ENCODE measurements around the gene ATP8B1. TPM values are rescaled to one million over a fixed set of nuclear protein-coding genes. Genes with fewer than 3 reads are reported as not detected.
A peak's percentile ranks its signal among the peaks of the same experiment; 100 is the strongest.
"Not testable (repeated sequence)": the region's sequence is repeated elsewhere in the genome, so short reads cannot be mapped to it uniquely, and the experiment has no call there.

The ATP8B1 gene
- total RNA-seq, 2 experiments from 2014 or later = not detected

- peaks cover 0 to 15% of the 10 kb centered on the region in 2 experiments for H3K9me3 ChIP-seq (ENCODE audit: control insufficient read depth in 1 of 2, insufficient read depth in 1 of 2, low read length in 2 of 2)
- no peaks in the 10 kb centered on the region for H3K27me3 ChIP-seq (ENCODE audit: control insufficient read depth in 1 of 2, insufficient read depth in 2 of 2, low read length in 2 of 2)
- Mint-ChIP-seq H3K27ac (no peak overlapping the region), H3K27me3 (no peaks in the 10 kb centered on the region), H3K4me3 (no peak overlapping the region), H3K9me3 (peaks cover 8% of the 10 kb centered on the region), H3K4me1 (ENCODE audit: low read depth) (no peaks in the 10 kb centered on the region), H3K36me3 (ENCODE audit: low read depth) (peaks cover 42% of the 10 kb centered on the region)
- no peaks in the 10 kb centered on the region for H3K36me3 ChIP-seq (ENCODE audit: insufficient read depth, low read length)
- no peak overlapping the region for H3K27ac ChIP-seq (ENCODE audit: low read depth in 1 of 2, low read length in 2 of 2)
- DNase-seq (no peak), ATAC-seq (ENCODE audit: poor library complexity) (no peak)
- H3K4me3 ChIP-seq (ENCODE audit: low read length) = no peak overlapping the region
- no peak for TF ChIP-seq CTCF (IDR thresholded peaks at IDR 0.05)
- intact Hi-C loops (cut with DNase I, micrococcal nuclease) = no loop called here
- CTCF ChIA-PET = no interaction called here
- H3K4me1 ChIP-seq (ENCODE audit: insufficient read depth, low read length) = no peaks in the 10 kb centered on the region
- POLR2A ChIA-PET = no interaction called here
Observed at GRCh38 chr18:57738078-57738477, 65.0 kb downstream of the ATP8B1 start.

- Mint-ChIP-seq H3K27me3 (no peaks in the 10 kb centered on the region), H3K36me3 (ENCODE audit: low read depth) (peaks cover 45% of the 10 kb centered on the region), H3K4me1 (ENCODE audit: low read depth) (no peaks in the 10 kb centered on the region), H3K4me3 (no peak overlapping the region), H3K27ac (no peak overlapping the region), H3K9me3 (peaks cover 11% of the 10 kb centered on the region)
- peak in 2 of 14 experiments; percentile 46 to 62 for DNase-seq
- no peak for ATAC-seq (ENCODE audit: poor library complexity)
- POLR2A ChIA-PET = no interaction called here
- H3K9me3 ChIP-seq (ENCODE audit: control insufficient read depth in 1 of 2, insufficient read depth in 1 of 2, low read length in 2 of 2) = peaks cover 0 to 16% of the 10 kb centered on the region in 2 experiments
- no peaks in the 10 kb centered on the region for H3K4me1 ChIP-seq (ENCODE audit: insufficient read depth, low read length)
- H3K36me3 ChIP-seq (ENCODE audit: insufficient read depth, low read length) = no peaks in the 10 kb centered on the region
- H3K4me3 ChIP-seq (ENCODE audit: low read length) = no peak overlapping the region
- intact Hi-C loops (cut with DNase I, micrococcal nuclease) = no loop called here
- CTCF ChIA-PET = no interaction called here
- TF ChIP-seq CTCF (IDR thresholded peaks at IDR 0.05) = no peak
- no peak overlapping the region for H3K27ac ChIP-seq (ENCODE audit: low read depth in 1 of 2, low read length in 2 of 2)
- no peaks in the 10 kb centered on the region for H3K27me3 ChIP-seq (ENCODE audit: control insufficient read depth in 1 of 2, insufficient read depth in 2 of 2, low read length in 2 of 2)
Observed at GRCh38 chr18:57737400-57738060, 65.6 kb downstream of the ATP8B1 start.

- H3K27ac Mint-ChIP-seq = not testable (repeated sequence)
Observed at GRCh38 chr18:57735042-57735441, 68.1 kb downstream of the ATP8B1 start.

GRCh38 chr18:57733861-57734260, 69.3 kb downstream of the ATP8B1 start:
- peaks cover 38% of the 10 kb centered on the region for H3K36me3 Mint-ChIP-seq (ENCODE audit: low read depth)
- H3K27ac Mint-ChIP-seq = no peak overlapping the region
- no peaks in the 10 kb centered on the region for H3K27me3 Mint-ChIP-seq
- TF ChIP-seq CTCF (IDR thresholded peaks at IDR 0.05) = no peak
- no peaks in the 10 kb centered on the region for H3K36me3 ChIP-seq (ENCODE audit: insufficient read depth, low read length)
- intact Hi-C loops (cut with DNase I, micrococcal nuclease) = no loop called here
- peaks cover 7 to 26% of the 10 kb centered on the region in 2 experiments for H3K9me3 ChIP-seq (ENCODE audit: control insufficient read depth in 1 of 2, insufficient read depth in 1 of 2, low read length in 2 of 2)
- DNase-seq (no peak), ATAC-seq (ENCODE audit: poor library complexity) (no peak)
- H3K9me3 Mint-ChIP-seq = peaks cover 10% of the 10 kb centered on the region
- no peak overlapping the region for H3K4me3 ChIP-seq (ENCODE audit: low read length)
- no peak overlapping the region for H3K4me3 Mint-ChIP-seq
- H3K4me1 Mint-ChIP-seq (ENCODE audit: low read depth) = no peaks in the 10 kb centered on the region
- ChIA-PET POLR2A (no interaction called here), CTCF (no interaction called here)
- no peak overlapping the region for H3K27ac ChIP-seq (ENCODE audit: low read depth in 1 of 2, low read length in 2 of 2)
- H3K4me1 ChIP-seq (ENCODE audit: insufficient read depth, low read length) = no peaks in the 10 kb centered on the region
- no peaks in the 10 kb centered on the region for H3K27me3 ChIP-seq (ENCODE audit: control insufficient read depth in 1 of 2, insufficient read depth in 2 of 2, low read length in 2 of 2)

More at GRCh38 chr18:57735042-57735441, 68.1 kb downstream of the ATP8B1 start:
- POLR2A ChIA-PET; CTCF ChIA-PET; H3K4me1 ChIP-seq (ENCODE audit: insufficient read depth, low read length); H3K27ac ChIP-seq (ENCODE audit: low read depth in 1 of 2, low read length in 2 of 2); H3K4me3 Mint-ChIP-seq; H3K36me3 ChIP-seq (ENCODE audit: insufficient read depth, low read length); H3K4me3 ChIP-seq (ENCODE audit: low read length); DNase-seq; H3K4me1 Mint-ChIP-seq (ENCODE audit: low read depth); ATAC-seq (ENCODE audit: poor library complexity); H3K27me3 Mint-ChIP-seq; intact Hi-C loops (cut with DNase I, micrococcal nuclease); H3K27me3 ChIP-seq (ENCODE audit: control insufficient read depth in 1 of 2, insufficient read depth in 2 of 2, low read length in 2 of 2): not testable (repeated sequence)
- Mint-ChIP-seq H3K36me3 (ENCODE audit: low read depth) (peaks cover 45% of the 10 kb centered on the region), H3K9me3 (peaks cover 15% of the 10 kb centered on the region)
- H3K9me3 ChIP-seq (ENCODE audit: control insufficient read depth in 1 of 2, insufficient read depth in 1 of 2, low read length in 2 of 2) = peaks cover 2 to 16% of the 10 kb centered on the region in 2 experiments
